GM12892 (cell line): ENCODE measurements around the gene THAP2.

Source experiments
- POLR2A ChIP-seq: IDR thresholded peaks from 2 replicates; pipeline ENCODE4 v1.6.1; 2011; ENCODE audit warnings: low read depth, low read length, control low read depth
- POLR2AphosphoS5 ChIP-seq: IDR thresholded peaks from 2 replicates; pipeline ENCODE4 v1.6.1; 2011; ENCODE audit warnings: low read depth, low read length, control low read depth
- TAF1 ChIP-seq: IDR thresholded peaks from 2 replicates; pipeline ENCODE4 v1.6.1; 2011; ENCODE audit warnings: low read depth, mild to moderate bottlenecking, control low read depth, low read length, borderline replicate concordance

DNA sequence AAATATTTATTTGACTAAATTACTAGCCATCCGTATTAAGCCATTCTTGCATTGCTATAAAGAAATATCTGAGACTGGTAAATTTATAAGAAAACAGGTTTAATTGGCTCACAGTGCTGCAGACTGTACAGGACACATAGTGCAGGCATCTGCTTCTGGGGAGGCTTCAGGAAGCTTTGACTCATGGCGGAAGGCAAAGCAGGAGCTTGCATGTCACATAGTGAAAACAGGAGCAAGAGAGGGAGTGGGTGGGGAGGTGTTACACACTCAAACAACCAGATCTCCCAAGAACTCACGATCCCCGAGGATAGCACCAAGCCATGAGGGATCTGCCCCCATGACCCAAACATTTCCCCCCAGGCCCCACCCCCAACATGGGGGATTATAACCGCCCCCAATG, 63.9 kb downstream of the THAP2 start:
- TF ChIP-seq POLR2A (no peak), POLR2AphosphoS5 (no peak), TAF1 (no peak)
